ENCODE results near the gene SLC1A4.
"Not testable (repeated sequence)": the region's sequence is repeated elsewhere in the genome, so short reads cannot be mapped to it uniquely, and the experiment has no call there.

SLC1A4 gene

GRCh38 chr2:65030476-65031332 is 41.5 kb downstream of the SLC1A4 start:
- DNase-seq: no peak

GRCh38 chr2:65031341-65032018 is 42.3 kb downstream of the SLC1A4 start:
- DNase-seq: no peak

- no peak for DNase-seq
Measured at GRCh38 chr2:65032019-65032975, 43.1 kb downstream of the SLC1A4 start.

- no peak for DNase-seq
Measured at GRCh38 chr2:65033178-65033577, 44.0 kb downstream of the SLC1A4 start.

GRCh38 chr2:65033667-65034066 is 44.5 kb downstream of the SLC1A4 start:
- DNase-seq: not testable (repeated sequence)

GRCh38 chr2:65035351-65035943 is 46.2 kb downstream of the SLC1A4 start:
- DNase-seq: no peak

- no peak for DNase-seq
Measured at GRCh38 chr2:65037178-65037577, 48.0 kb downstream of the SLC1A4 start.

GRCh38 chr2:65039640-65040039 is 50.4 kb downstream of the SLC1A4 start:
- DNase-seq: no peak

GRCh38 chr2:65040400-65041261 is 51.4 kb downstream of the SLC1A4 start:
- peak; percentile 66 to 78 for DNase-seq

GRCh38 chr2:65043001-65043400 is 53.8 kb downstream of the SLC1A4 start:
- DNase-seq: no peak

- no peak for DNase-seq
Measured at GRCh38 chr2:65044097-65044735, 55.0 kb downstream of the SLC1A4 start.

GRCh38 chr2:65045651-65046050 is 56.5 kb downstream of the SLC1A4 start:
- DNase-seq: no peak

GRCh38 chr2:65046633-65047407 is 57.6 kb downstream of the SLC1A4 start:
- DNase-seq: no peak

- no peak for DNase-seq
Measured at GRCh38 chr2:65049010-65049639, 59.9 kb downstream of the SLC1A4 start.

- no peak for DNase-seq
Measured at GRCh38 chr2:65050931-65051330, 61.7 kb downstream of the SLC1A4 start.

GRCh38 chr2:65053199-65053598 is 64.0 kb downstream of the SLC1A4 start:
- DNase-seq: no peak

GRCh38 chr2:65054749-65055421 is 65.7 kb downstream of the SLC1A4 start:
- DNase-seq: no peak

- peak in 1 of 2 donors; percentile 54 for DNase-seq
Measured at GRCh38 chr2:65055422-65056214, 66.4 kb downstream of the SLC1A4 start.
